Hematopoietic multipotent progenitor cell treated with erythropoietin and hydrocortisone succinate and interleukin-3 and kit ligand, for 6 days (in vitro differentiated cells): Measurements from ENCODE around the gene BTG2.
"Not testable (repeated sequence)": the region's sequence is repeated elsewhere in the genome, so short reads cannot be mapped to it uniquely, and the experiment has no call there.

ENCODE experiments used
- DNase-seq: peaks from one replicate; pipeline ENCODE4 v3.0.0-alpha.2; 2015

The BTG2 gene

GRCh38 chr1:203304919-203305808 lies at the start of gene BTG2:
Gene BTG2 (plus strand): TSS chr1:203305519. CDS start chr1:203305607, 88 bp downstream.
- DNase-seq: peak; percentile 94

GRCh38 chr1:203256636-203257035 lies 48.7 kb upstream of the BTG2 start:
- DNase-seq: not testable (repeated sequence)

- DNase-seq: no peak
Measured at GRCh38 chr1:203263496-203263895, 41.8 kb upstream of the BTG2 start.

- no peak for DNase-seq
Measured at GRCh38 chr1:203264052-203264501, 41.2 kb upstream of the BTG2 start.

- DNase-seq: no peak
Measured at GRCh38 chr1:203265541-203265940, 39.8 kb upstream of the BTG2 start.

- DNase-seq: not testable (repeated sequence)
Measured at GRCh38 chr1:203266140-203266539, 39.2 kb upstream of the BTG2 start.

GRCh38 chr1:203267347-203267846 lies 37.9 kb upstream of the BTG2 start:
- peak; percentile 95 for DNase-seq

GRCh38 chr1:203267912-203268311 lies 37.4 kb upstream of the BTG2 start:
- DNase-seq: no peak

- DNase-seq: peak; percentile 92
Measured at GRCh38 chr1:203268901-203269653, 36.2 kb upstream of the BTG2 start.

- DNase-seq: no peak
Measured at GRCh38 chr1:203269654-203270020, 35.7 kb upstream of the BTG2 start.

GRCh38 chr1:203270448-203270847 lies 34.9 kb upstream of the BTG2 start:
- DNase-seq: no peak

- peak; percentile 92 for DNase-seq
Measured at GRCh38 chr1:203271018-203271743, 34.1 kb upstream of the BTG2 start.

- DNase-seq: no peak
Measured at GRCh38 chr1:203271962-203272632, 33.2 kb upstream of the BTG2 start.

- no peak for DNase-seq
Measured at GRCh38 chr1:203272633-203273205, 32.6 kb upstream of the BTG2 start.

- peak; percentile 89 for DNase-seq
Measured at GRCh38 chr1:203273206-203273868, 32.0 kb upstream of the BTG2 start.

GRCh38 chr1:203273869-203274602 lies 31.3 kb upstream of the BTG2 start:
- DNase-seq: no peak

GRCh38 chr1:203274603-203275381 lies 30.5 kb upstream of the BTG2 start:
- DNase-seq: no peak

- DNase-seq: no peak
Measured at GRCh38 chr1:203275656-203276272, 29.6 kb upstream of the BTG2 start.

GRCh38 chr1:203276408-203276807 lies 28.9 kb upstream of the BTG2 start:
- no peak for DNase-seq
